ENCODE measurements around the gene EPHA1.

DNA sequence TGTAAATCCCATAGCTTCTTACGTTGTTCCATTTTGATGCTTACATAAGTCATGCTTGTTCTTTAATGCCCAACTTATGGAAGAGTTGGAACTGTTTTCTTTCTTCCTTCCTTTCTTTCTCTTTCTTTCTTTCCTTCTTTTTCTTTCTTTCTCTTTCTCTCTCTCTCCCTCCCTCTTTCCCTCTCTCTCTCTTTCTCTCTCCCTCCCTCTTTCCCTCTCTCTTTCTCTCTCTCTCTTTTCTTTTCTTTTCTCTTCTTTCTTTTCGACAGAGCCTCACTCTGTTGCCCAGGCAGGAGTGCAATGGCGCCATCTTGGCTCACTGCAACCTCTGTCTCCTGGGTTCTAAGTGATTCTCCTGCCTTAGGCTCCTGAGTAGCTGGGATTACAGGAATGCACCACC lies 65.1 kb downstream of the EPHA1 start:
- TF ChIP-seq, protein P1, sequence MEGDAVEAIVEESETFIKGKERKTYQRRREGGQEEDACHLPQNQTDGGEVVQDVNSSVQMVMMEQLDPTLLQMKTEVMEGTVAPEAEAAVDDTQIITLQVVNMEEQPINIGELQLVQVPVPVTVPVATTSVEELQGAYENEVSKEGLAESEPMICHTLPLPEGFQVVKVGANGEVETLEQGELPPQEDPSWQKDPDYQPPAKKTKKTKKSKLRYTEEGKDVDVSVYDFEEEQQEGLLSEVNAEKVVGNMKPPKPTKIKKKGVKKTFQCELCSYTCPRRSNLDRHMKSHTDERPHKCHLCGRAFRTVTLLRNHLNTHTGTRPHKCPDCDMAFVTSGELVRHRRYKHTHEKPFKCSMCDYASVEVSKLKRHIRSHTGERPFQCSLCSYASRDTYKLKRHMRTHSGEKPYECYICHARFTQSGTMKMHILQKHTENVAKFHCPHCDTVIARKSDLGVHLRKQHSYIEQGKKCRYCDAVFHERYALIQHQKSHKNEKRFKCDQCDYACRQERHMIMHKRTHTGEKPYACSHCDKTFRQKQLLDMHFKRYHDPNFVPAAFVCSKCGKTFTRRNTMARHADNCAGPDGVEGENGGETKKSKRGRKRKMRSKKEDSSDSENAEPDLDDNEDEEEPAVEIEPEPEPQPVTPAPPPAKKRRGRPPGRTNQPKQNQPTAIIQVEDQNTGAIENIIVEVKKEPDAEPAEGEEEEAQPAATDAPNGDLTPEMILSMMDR (IDR thresholded peaks at IDR 0.05) = no peak
- TF ChIP-seq ZFX (IDR thresholded peaks at IDR 0.05; ENCODE audit: borderline replicate concordance) = no peak
